AG09309 (cell line): ENCODE data around the gene LRMDA.

Experiments used
- DNase-seq: peaks from one replicate; pipeline ENCODE4 v3.0.0-alpha.2; 2010; ENCODE audit warnings: low read depth
- H3K4me3 ChIP-seq: 2 replicates; pipeline ENCODE4 v1.5.1; 2011; ENCODE audit warnings: mild to moderate bottlenecking, low read depth, low read length, moderate library complexity; ENCODE audit not compliant: control insufficient read depth
- CTCF ChIP-seq: IDR thresholded peaks from 2 replicates; pipeline ENCODE4 v1.5.1; 2011; ENCODE audit warnings: mild to moderate bottlenecking, low read depth, low read length, inconsistent platforms; ENCODE audit not compliant: insufficient read depth, control insufficient read depth; ENCODE audit errors: missing control alignments

The LRMDA gene

DNA sequence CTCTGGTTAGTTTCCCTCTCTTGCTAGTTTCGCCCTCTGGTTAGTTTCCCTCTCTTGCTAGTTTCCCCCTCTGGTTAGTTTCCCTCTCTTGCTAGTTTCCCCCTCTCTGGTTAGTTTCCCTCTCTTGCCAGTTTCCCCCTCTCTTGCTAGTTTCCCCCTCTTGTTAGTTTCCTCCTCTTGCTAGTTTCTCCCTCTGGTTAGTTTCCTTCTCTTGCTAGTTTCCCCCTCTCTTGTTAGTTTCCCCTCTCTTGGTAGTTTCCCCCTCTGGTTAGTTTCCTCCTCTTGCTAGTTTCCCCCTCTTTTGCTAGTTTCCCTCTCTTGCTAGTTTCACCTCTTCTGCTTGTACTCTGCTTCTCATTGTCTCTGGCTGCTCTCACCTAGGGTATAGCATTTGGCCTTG is 613.8 kb downstream of the LRMDA start:
- TF ChIP-seq CTCF = no peak
- DNase-seq = no peak
- no peak overlapping the region for H3K4me3 ChIP-seq

GRCh38 chr10:76047521-76047920 is 616.1 kb downstream of the LRMDA start:
- DNase-seq = no peak
- no peak for TF ChIP-seq CTCF
- no peak overlapping the region for H3K4me3 ChIP-seq

DNA sequence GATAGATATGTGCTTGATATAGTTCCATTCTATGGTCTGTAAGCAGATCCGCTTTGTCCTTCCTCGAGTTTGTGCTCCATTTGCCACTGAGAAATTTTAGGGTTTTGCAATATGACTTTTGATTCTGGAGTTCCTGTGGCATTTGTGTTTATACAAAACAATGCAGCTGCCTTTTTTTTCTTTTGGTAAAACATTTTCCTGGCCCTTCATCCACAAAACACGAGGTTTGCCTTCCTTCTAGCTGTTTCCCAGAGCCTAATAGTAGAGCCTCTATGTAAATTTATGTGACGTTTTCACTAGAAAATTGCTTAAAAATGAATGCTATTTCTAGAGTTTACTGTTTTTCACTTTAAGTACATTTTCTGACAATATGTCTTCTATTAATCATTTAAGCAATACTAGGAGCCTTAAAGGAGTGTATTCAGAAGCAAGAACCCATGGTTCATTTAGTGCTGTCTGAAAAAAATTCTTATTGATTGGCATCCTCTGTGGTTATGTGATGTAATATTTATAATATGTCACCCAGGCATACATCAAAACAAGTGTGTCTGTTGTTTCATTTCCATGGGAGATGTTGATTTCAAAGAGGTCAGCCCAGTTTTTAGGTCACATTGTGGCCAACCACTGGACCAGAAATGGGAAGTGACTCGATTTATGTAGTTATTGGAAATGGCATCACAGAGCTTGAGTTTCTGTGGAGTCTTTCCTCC is 618.3 kb downstream of the LRMDA start:
- no peak overlapping the region for H3K4me3 ChIP-seq
- DNase-seq = no peak
- no peak for TF ChIP-seq CTCF

GRCh38 chr10:76050291-76050625 is 618.8 kb downstream of the LRMDA start:
- H3K4me3 ChIP-seq = no peak overlapping the region
- TF ChIP-seq CTCF = no peak
- no peak for DNase-seq

DNA sequence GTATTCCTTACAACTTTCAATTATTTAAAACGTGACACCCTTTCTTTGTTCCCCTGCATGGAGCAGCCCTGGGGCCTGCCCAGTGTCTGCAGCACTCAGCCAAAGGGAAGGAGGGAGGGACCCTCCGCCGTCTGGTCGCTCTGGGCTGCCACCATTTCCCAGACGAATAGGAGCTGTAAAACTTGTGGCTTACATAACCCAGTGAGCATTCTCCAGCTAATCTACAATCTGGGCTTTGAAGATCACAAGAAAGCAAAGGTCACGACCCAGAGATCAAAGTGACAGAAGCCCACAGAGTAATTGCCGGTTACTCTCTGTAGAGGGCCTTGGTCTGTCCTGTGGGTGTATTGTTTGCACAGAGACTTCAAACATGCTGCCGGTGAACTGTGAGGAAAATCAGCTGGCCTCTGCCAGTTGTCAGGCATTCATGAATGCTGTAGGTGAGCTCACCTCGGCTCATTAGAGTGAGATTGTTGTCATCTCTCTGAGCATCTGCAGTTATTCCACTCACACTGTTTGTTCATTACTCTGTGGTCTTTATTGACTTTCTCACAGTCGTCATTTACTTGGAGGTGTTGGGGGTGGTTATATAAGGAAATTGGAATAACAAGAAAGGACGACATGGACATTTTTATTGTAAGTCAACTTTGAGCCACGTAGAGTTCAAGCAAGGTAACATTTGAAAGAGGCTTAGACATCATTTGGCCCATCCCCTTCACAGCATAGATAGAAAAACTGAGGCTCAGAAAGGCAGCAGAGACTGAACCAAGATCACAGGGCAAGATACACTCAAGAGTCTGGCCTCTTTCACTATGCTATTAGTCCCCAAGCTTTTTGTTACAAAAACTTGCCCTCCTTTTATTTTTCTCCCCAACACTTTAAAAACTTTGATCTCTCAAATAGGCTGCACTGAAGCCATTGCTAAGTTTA is 619.8 kb downstream of the LRMDA start:
- no peak for TF ChIP-seq CTCF
- no peak overlapping the region for H3K4me3 ChIP-seq
- DNase-seq = no peak

- DNase-seq = no peak
- H3K4me3 ChIP-seq = no peak overlapping the region
- TF ChIP-seq CTCF = no peak
Observed at GRCh38 chr10:76052682-76053503, 621.5 kb downstream of the LRMDA start.
